Heart left ventricle (tissue), 16 donors: ENCODE measurements around the gene GOLGA8T. TPM values are rescaled to one million over a fixed set of nuclear protein-coding genes. Genes with fewer than 3 reads are reported as not detected.
"Not testable (repeated sequence)": the region's sequence is repeated elsewhere in the genome, so short reads cannot be mapped to it uniquely, and the experiment has no call there.

Source experiments
- ATAC-seq, 4 donors: fragments of 200-7000 bp; cut with Tn5 transposase; one replicate each; pipeline ENCODE4 v1.9.1; 2020 to 2022; ENCODE audit warnings: moderate library complexity in 4 of 4, mild to moderate bottlenecking in 3 of 4, moderate number of reproducible peaks in 1 of 4
- DNase-seq, 5 donors: peaks; one replicate each; pipeline ENCODE4 v3.0.0-alpha.2; 2020
- H3K27ac ChIP-seq, 12 donors: fragments of 200-600 bp; sonication (generic) in 4 of 12; one replicate each; pipeline versions ENCODE4 v1.5.0 to v1.8.0; 2016 to 2022; ENCODE audit warnings: mild to moderate bottlenecking in 2 of 12
- H3K27me3 ChIP-seq, 9 donors: fragments of 200-600 bp; sonication (generic) in 2 of 9; one replicate each; pipeline versions ENCODE4 v1.5.1 to v1.8.0; 2016 to 2022; ENCODE audit warnings: mild to moderate bottlenecking in 3 of 9
- H3K36me3 ChIP-seq, 9 donors: fragments of 200-600 bp; sonication (generic) in 2 of 9; one replicate each; pipeline versions ENCODE4 v1.5.0 to v1.8.0; 2018 to 2022; ENCODE audit warnings: mild to moderate bottlenecking in 2 of 9
- H3K4me1 ChIP-seq, 12 donors: fragments of 200-600 bp; sonication (generic) in 4 of 12; one replicate each; pipeline versions ENCODE4 v1.5.0 to v1.8.0; 2016 to 2022; ENCODE audit warnings: mild to moderate bottlenecking in 3 of 12
- H3K4me3 ChIP-seq, 12 donors: fragments of 200-600 bp; sonication (generic) in 4 of 12; one replicate each; pipeline versions ENCODE4 v1.5.0 to v1.8.0; 2017 to 2022; ENCODE audit warnings: mild to moderate bottlenecking in 9 of 12, moderate library complexity in 4 of 12
- H3K9me3 ChIP-seq, 12 donors: fragments of 200-600 bp; sonication (generic) in 4 of 12; one replicate each; pipeline versions ENCODE4 v1.5.0 to v1.8.0; 2016 to 2022; ENCODE audit warnings: mild to moderate bottlenecking in 1 of 12
- WGBS, 4 donors: extraction: QIAGEN DNeasy Blood & Tissue Kit in 2 of 4; methylation state at CpG; one replicate each; pipeline versions ENCODE4 v1.1.5 to v1.1.7; 2013 to 2018; 5-methylcytosine and 5-hydroxymethylcytosine counted together
- intact Hi-C, 10 donors: fragments of 100-400 bp; cut with DNase I; formaldehyde crosslinking; loops; one replicate each; pipeline versions ENCODE4 v1.11.1 to v1.14.2; 2022
- polyA plus RNA-seq, 2 donors: library from polyadenylated mRNA; stranded (reverse); fragments of 200-250 nt; gene quantifications; one replicate each; pipeline ENCODE4 v1.2.3, GENCODE V29; 2013
- total RNA-seq, 9 donors: library from RNA; depleted of rRNA in 2 of 9; stranded (reverse); fragments of >200 nt in 2 of 9; fragmentation: NEBNext Ultra II Directional in 3 of 9; extraction: Animal tissue kit (Norgen Biotek cat#: 25700) in 3 of 9; gene quantifications; one replicate each; pipeline versions ENCODE4 v1.1.0 to v1.2.4, GENCODE V29; 2016 to 2023
- donor health status: ischemic (EF 13 %, LVEDD 7.1; RV severe dilation, severe dysfunction).
- donor health status: healthy with polysubstance abuse.
- donor health status: DM: no; HTN: yes; CAD: no.
- donor health status: DM: no; HTN: no; CAD: no.
- donor health status: ischemic (EF 25% LVEDD 6.9; RV normal size, moderate dysfunction).
- donor health status: ischemic (EF 25% LVEDD 5.7; RV mildly dilated, moderate dysfunction).
- donor health status: healthy.
- donor health status: DM: yes; HTN: yes; CAD: no.
- donor health status: ischemic (EF 35%, LVEDD 5.7; RV mildly dilated, moderate dysfunction).
- donor health status: nonischemic (EF 11% LVEDD 7.7; RV severe dilation, severe dysfunction).
- donor health status: DM: yes; HTN: yes; CAD: no.
- donor health status: PGD.
- donor health status: ischemic (EF 29% LVEDD 5.4; RV normal size, mild dysfunction).
- donor health status: nonischemic (EF 23%, LVEDD 6.1; RV moderate dilation, normal function).

The GOLGA8T gene
- total and polyA plus RNA-seq, 11 donors = 0.07 to 2.2 (median 0.45) TPM; not detected in 2

DNA sequence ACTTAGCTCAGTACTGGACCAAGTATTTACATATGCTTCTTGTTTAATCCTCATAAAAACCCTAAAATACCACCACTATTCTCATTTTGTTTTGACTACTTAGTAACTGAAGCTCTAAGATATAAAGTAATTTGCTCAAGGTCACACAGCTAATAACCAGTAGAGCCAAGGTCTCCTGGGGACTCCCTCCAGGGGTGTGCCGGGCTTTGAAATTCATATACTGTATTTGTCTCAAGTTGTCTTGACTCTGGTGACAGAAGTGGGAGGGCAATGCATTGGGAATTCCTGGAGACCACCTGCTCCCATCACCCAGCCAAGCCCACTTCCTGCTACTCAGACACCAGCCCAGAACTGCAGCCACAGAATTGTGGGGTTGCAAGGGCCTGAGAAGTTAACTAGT lies 54.9 kb downstream of the GOLGA8T start:
- 87 to 93% methylated on average over 1 of the region's 1 CpG; no CpG with 5 or more reads in 2 of the 4 donors for WGBS, 4 donors
- H3K4me3 ChIP-seq, H3K27me3 ChIP-seq, H3K9me3 ChIP-seq, intact Hi-C loops, H3K27ac ChIP-seq, H3K4me1 ChIP-seq, ATAC-seq, DNase-seq, H3K36me3 ChIP-seq: not testable (repeated sequence)

DNA sequence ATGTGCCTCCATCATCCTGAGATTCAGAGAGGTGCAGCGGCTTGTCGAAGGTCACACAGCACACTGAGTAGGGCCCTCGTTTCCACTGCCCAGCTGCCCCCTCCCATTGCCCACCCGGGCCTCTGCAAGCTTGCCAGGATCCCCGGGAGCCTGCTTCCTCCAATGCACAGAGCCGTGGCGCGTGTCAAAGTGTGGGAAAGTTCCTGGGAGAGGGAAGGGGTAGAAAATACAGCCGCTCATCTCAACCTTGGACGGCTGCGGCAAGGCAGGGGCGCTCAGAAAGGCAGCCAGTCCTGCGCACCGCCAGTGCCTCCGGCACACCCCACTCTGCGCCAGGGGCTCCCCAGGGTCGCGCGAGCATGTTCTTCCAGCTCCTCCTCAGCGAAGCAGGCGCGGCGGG lies 56.3 kb downstream of the GOLGA8T start:
- H3K4me3 ChIP-seq, H3K27me3 ChIP-seq, H3K27ac ChIP-seq, DNase-seq, ATAC-seq, H3K4me1 ChIP-seq, H3K9me3 ChIP-seq, intact Hi-C loops, H3K36me3 ChIP-seq: not testable (repeated sequence)
- WGBS, 4 donors = 6 to 20% (median 7%) methylated on average over 5 to 7 of the region's 23 CpGs; no CpG with 5 or more reads in 1 of the 4 donors

DNA sequence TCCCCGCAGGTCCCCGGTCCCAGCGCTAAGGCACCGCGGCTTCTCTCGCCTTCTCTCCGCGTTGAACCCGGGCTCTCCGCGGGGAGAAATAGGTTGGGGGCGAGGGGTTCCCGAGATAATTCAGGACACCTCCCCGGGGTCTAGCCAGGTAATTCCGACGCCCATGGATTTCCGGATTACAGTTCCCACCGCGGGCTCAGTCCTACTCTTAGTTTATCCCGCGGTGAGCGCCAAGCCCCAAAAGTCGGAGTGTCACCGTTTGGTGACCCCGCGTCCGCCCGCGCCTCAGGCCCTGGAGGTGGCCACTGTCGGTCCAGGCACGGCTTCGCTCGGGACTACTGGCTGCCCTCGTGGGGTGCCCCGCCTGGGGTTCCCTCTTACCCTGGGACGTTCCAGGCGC lies 56.8 kb downstream of the GOLGA8T start:
- H3K36me3 ChIP-seq, ATAC-seq, H3K27me3 ChIP-seq, H3K4me1 ChIP-seq, H3K9me3 ChIP-seq, H3K27ac ChIP-seq, intact Hi-C loops: not testable (repeated sequence)
- H3K4me3 ChIP-seq = peak overlapping the region in 1 of 12 donors; percentile 4
- 0 to 1% (median 0%) methylated on average over 9 to 16 of the region's 37 CpGs; no CpG with 5 or more reads in 1 of the 4 donors for WGBS, 4 donors
- peak in 1 of 5 donors; percentile 27 for DNase-seq

DNA sequence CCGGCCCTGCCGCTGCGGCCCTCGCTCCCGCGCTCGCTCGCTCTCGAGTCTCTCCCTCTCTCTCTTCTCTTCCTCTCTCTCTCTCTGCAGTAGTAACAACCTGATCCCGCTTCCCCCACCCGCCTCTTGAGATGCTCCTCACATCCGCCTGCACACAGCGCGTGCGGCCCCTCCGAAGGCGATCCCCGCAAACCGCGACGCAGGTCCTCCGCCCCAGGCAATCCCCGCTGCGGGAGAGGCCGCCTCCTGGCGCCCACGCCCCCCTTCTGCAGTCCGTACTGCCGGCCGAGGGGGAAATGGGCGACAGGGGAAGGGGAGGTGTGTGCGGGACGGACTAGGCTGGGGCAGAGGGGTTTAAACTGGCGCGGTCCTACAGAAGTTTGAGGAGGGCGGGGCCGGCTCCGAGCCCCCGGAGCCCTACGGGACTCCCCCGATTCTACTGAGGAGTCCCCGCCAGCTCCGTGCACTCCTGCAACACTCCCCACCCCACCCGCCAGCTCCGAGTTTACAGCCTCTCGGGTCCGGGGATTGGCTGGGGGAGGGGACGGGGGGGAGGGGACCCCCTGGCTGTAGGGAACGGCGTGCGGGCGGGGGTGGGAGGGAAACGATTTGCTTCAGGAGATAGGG lies 57.4 kb downstream of the GOLGA8T start:
- H3K27ac ChIP-seq, DNase-seq, H3K4me1 ChIP-seq, H3K9me3 ChIP-seq, H3K27me3 ChIP-seq, H3K4me3 ChIP-seq, intact Hi-C loops, H3K36me3 ChIP-seq: not testable (repeated sequence)
- 0 to 2% (median 1%) methylated on average over 12 to 21 of the region's 53 CpGs; no CpG with 5 or more reads in 1 of the 4 donors for WGBS, 4 donors
- ATAC-seq = peak in 1 of 4 donors; percentile 23

DNA sequence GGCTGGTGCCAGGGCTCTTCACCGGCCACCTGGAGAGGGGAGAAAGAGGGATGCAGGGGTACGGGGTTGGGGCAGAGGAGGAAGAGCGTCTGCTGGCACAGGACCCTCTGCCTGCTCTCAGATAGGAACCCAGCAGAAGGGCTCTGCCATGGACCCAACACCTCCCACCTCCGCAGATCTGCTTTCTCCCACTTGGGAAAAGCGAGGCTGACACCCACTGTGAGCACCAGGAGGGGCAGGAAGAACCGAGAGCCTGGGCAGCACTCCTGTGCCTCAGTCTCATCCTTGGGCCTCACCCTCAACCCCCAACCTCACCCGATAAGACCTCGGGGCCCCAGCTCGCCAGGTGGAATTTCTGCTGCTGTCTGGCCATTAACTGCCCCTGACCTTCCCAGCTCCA lies 58.0 kb downstream of the GOLGA8T start:
- intact Hi-C loops, ATAC-seq, H3K27ac ChIP-seq: not testable (repeated sequence)

More for the DNA sequence above, 58.0 kb downstream of the GOLGA8T start:
- H3K27me3 ChIP-seq, H3K9me3 ChIP-seq, H3K4me1 ChIP-seq, H3K36me3 ChIP-seq, H3K4me3 ChIP-seq: not testable (repeated sequence)
- 3 to 9% methylated on average over 3 of the region's 9 CpGs; no CpG with 5 or more reads in 2 of the 4 donors for WGBS, 4 donors
- peak in 1 of 5 donors; percentile 24 for DNase-seq

Other genes starting within 250 kb of the GOLGA8T start
- gene GOLGA8J, start 52.1 kb upstream of the GOLGA8T start, total RNA-seq = not detected
- gene GOLGA8J, start 52.1 kb upstream of the GOLGA8T start, polyA plus RNA-seq = under 1 TPM in 1 of 2 donors, not detected in 1; 0.06 TPM